WTC11 (cell line): ENCODE data around the gene SYNGR2. TPM values are rescaled to one million over a fixed set of nuclear protein-coding genes. Genes with fewer than 3 reads are reported as not detected.

ENCODE experiments used
- ATAC-seq: fragments of 200-7000 bp; cut with Tn5 transposase; 2 replicates; pipeline ENCODE4 v1.10.0; 2021; ENCODE audit warnings: mild to moderate bottlenecking, moderate library complexity
- CTCF ChIA-PET: fragments of 300-600 bp; sonication (Branson Sonifier 250); formaldehyde crosslinking; loops from one replicate; lab custom pipeline; 2021; ENCODE audit warnings: antibody characterized with exemption; lab: Charles Lee
- POLR2A ChIA-PET: fragments of 350-600 bp; sonication (Branson Sonifier 250); formaldehyde crosslinking; loops from one replicate; lab custom pipeline; 2021; ENCODE audit warnings: antibody characterized with exemption; lab: Charles Lee
- DNase-seq: peaks from one replicate; pipeline ENCODE4 v3.0.0; 2021; ENCODE audit warnings: low spot score
- H3K27ac Mint-ChIP-seq: 2 replicates; pipeline ENCODE4 v1.8.0; 2021; ENCODE audit warnings: mixed read lengths
- H3K27me3 Mint-ChIP-seq: 2 replicates; pipeline ENCODE4 v1.8.0; 2021; ENCODE audit warnings: low read depth, mild to moderate bottlenecking, moderate library complexity, mixed read lengths
- H3K36me3 Mint-ChIP-seq: 2 replicates; pipeline ENCODE4 v1.8.0; 2021; ENCODE audit warnings: mixed read lengths
- H3K4me1 Mint-ChIP-seq: 2 replicates; pipeline ENCODE4 v1.8.0; 2022; ENCODE audit warnings: mixed read lengths
- H3K4me3 Mint-ChIP-seq: 2 replicates; pipeline ENCODE4 v1.8.0; 2021; ENCODE audit warnings: mild to moderate bottlenecking, moderate library complexity, mixed read lengths
- H3K9me3 Mint-ChIP-seq: 2 replicates; pipeline ENCODE4 v1.8.0; 2021; ENCODE audit warnings: mixed read lengths
- CREB1 ChIP-seq: sonication (generic); formaldehyde crosslinking; IDR thresholded peaks from 2 replicates; pipeline ENCODE4 v1.8.0; 2023; ENCODE audit warnings: mild to moderate bottlenecking, missing genetic modification reagents
- ELF4 ChIP-seq: sonication (generic); formaldehyde crosslinking; IDR thresholded peaks from 2 replicates; pipeline ENCODE4 v1.8.1; 2022; ENCODE audit warnings: low read depth, mild to moderate bottlenecking, moderate library complexity, missing genetic modification reagents
- ESRRA ChIP-seq: sonication (generic); formaldehyde crosslinking; IDR thresholded peaks from 2 replicates; pipeline ENCODE4 v1.8.1; 2022; ENCODE audit warnings: mild to moderate bottlenecking, missing genetic modification reagents, borderline replicate concordance
- FOXP1 ChIP-seq: sonication (generic); formaldehyde crosslinking; IDR thresholded peaks from 2 replicates; pipeline ENCODE4 v1.8.0; 2022; ENCODE audit warnings: missing genetic modification reagents, mild to moderate bottlenecking, moderate library complexity, borderline replicate concordance
- JAZF1 ChIP-seq: fragments of 250-450 bp; sonication (Bioruptor Pico); IDR thresholded peaks from 2 replicates; pipeline ENCODE4 v1.9.0; 2021; ENCODE audit warnings: moderate library complexity, mild to moderate bottlenecking, inconsistent platforms
- KAT7 ChIP-seq: sonication (generic); formaldehyde crosslinking; IDR thresholded peaks from 2 replicates; pipeline ENCODE4 v1.8.1; 2023; ENCODE audit warnings: missing genetic modification reagents, mild to moderate bottlenecking, borderline replicate concordance
- NFYB ChIP-seq: sonication (generic); formaldehyde crosslinking; conservative IDR thresholded peaks from 2 replicates; pipeline ENCODE4 v1.8.0; 2022; ENCODE audit warnings: low read depth, missing genetic modification reagents
- NR1H2 ChIP-seq: sonication (generic); formaldehyde crosslinking; IDR thresholded peaks from 2 replicates; pipeline ENCODE4 v1.9.0; 2021; ENCODE audit warnings: mild to moderate bottlenecking, moderate library complexity, missing genetic modification reagents
- NR3C1 ChIP-seq: sonication (generic); formaldehyde crosslinking; conservative IDR thresholded peaks from 2 replicates; pipeline ENCODE4 v1.8.1; 2023; ENCODE audit warnings: low read depth, mild to moderate bottlenecking, missing genetic modification reagents
- SMAD3 ChIP-seq: sonication (generic); formaldehyde crosslinking; IDR thresholded peaks from 2 replicates; pipeline ENCODE4 v1.8.0; 2022; ENCODE audit warnings: missing genetic modification reagents, mild to moderate bottlenecking, borderline replicate concordance
- TCF7 ChIP-seq: sonication (generic); formaldehyde crosslinking; IDR thresholded peaks from 2 replicates; pipeline ENCODE4 v1.8.0; 2022; ENCODE audit warnings: mild to moderate bottlenecking, low read depth, missing genetic modification reagents, moderate library complexity
- ZNF219 ChIP-seq: sonication (generic); formaldehyde crosslinking; IDR thresholded peaks from 2 replicates; pipeline ENCODE4 v1.8.0; 2023; ENCODE audit warnings: missing genetic modification reagents, mild to moderate bottlenecking, borderline replicate concordance
- ZNF232 ChIP-seq: sonication (generic); formaldehyde crosslinking; IDR thresholded peaks from 2 replicates; pipeline ENCODE4 v1.8.0; 2022; ENCODE audit warnings: mild to moderate bottlenecking, missing genetic modification reagents
- ZNF317 ChIP-seq: sonication (generic); formaldehyde crosslinking; IDR thresholded peaks from 2 replicates; pipeline ENCODE4 v1.8.1; 2023; ENCODE audit warnings: low read depth, mild to moderate bottlenecking, moderate library complexity, missing genetic modification reagents, borderline replicate concordance
- ZNF423 ChIP-seq: fragments of 250-450 bp; sonication (Bioruptor Pico); IDR thresholded peaks from 2 replicates; pipeline ENCODE4 v2.1.2; 2022; ENCODE audit warnings: mild to moderate bottlenecking, moderate library complexity
- total RNA-seq: library from RNA; stranded (reverse); gene quantifications from 3 replicates; pipeline ENCODE4 v1.2.3, GENCODE V29; 2021
- TF ChIP-seq, protein P1 (sequence below): sonication (generic); formaldehyde crosslinking; IDR thresholded peaks from 2 replicates; pipeline ENCODE4 v1.8.0; 2022; ENCODE audit warnings: mild to moderate bottlenecking, missing genetic modification reagents
- TF ChIP-seq, protein P2 (sequence below): fragments of 250-450 bp; sonication (Bioruptor Pico); IDR thresholded peaks from 2 replicates; pipeline ENCODE4 v1.8.0; 2021; ENCODE audit warnings: mild to moderate bottlenecking
- TF ChIP-seq, protein P3 (sequence below): sonication (generic); formaldehyde crosslinking; IDR thresholded peaks from 2 replicates; pipeline ENCODE4 v1.8.1; 2022; ENCODE audit warnings: missing genetic modification reagents, borderline replicate concordance
- TF ChIP-seq, protein P4 (sequence below): sonication (generic); formaldehyde crosslinking; IDR thresholded peaks from 2 replicates; pipeline ENCODE4 v1.8.1; 2022; ENCODE audit warnings: low read depth, mild to moderate bottlenecking, moderate library complexity, missing genetic modification reagents, borderline replicate concordance
- TF ChIP-seq, protein P5 (sequence below): sonication (generic); formaldehyde crosslinking; IDR thresholded peaks from 2 replicates; pipeline ENCODE4 v1.8.1; 2022; ENCODE audit warnings: mild to moderate bottlenecking, missing genetic modification reagents, moderate library complexity, borderline replicate concordance
- TF ChIP-seq, protein P6 (sequence below): sonication (generic); formaldehyde crosslinking; IDR thresholded peaks from 2 replicates; pipeline ENCODE4 v1.8.1; 2023; ENCODE audit warnings: mild to moderate bottlenecking, missing genetic modification reagents

SYNGR2 gene
- total RNA-seq, 1 experiment from 2014 or later: 47.7 TPM

DNA sequence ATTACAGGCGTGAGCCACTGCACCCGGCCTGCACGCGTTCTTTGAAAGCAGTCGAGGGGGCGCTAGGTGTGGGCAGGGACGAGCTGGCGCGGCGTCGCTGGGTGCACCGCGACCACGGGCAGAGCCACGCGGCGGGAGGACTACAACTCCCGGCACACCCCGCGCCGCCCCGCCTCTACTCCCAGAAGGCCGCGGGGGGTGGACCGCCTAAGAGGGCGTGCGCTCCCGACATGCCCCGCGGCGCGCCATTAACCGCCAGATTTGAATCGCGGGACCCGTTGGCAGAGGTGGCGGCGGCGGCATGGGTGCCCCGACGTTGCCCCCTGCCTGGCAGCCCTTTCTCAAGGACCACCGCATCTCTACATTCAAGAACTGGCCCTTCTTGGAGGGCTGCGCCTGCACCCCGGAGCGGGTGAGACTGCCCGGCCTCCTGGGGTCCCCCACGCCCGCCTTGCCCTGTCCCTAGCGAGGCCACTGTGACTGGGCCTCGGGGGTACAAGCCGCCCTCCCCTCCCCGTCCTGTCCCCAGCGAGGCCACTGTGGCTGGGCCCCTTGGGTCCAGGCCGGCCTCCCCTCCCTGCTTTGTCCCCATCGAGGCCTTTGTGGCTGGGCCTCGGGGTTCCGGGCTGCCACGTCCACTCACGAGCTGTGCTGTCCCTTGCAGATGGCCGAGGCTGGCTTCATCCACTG, 45.8 kb downstream of the SYNGR2 start, which contains the start of gene BIRC5 (continued):
- TF ChIP-seq, protein P1, sequence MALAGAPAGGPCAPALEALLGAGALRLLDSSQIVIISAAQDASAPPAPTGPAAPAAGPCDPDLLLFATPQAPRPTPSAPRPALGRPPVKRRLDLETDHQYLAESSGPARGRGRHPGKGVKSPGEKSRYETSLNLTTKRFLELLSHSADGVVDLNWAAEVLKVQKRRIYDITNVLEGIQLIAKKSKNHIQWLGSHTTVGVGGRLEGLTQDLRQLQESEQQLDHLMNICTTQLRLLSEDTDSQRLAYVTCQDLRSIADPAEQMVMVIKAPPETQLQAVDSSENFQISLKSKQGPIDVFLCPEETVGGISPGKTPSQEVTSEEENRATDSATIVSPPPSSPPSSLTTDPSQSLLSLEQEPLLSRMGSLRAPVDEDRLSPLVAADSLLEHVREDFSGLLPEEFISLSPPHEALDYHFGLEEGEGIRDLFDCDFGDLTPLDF (CRISPR knock-in tag): peak; percentile 62; the same call in 1 of the 2 replicates
- peak; percentile 57; the same call in 1 of the 2 replicates for TF ChIP-seq CREB1 (CRISPR knock-in tag)
- TF ChIP-seq, protein P2, sequence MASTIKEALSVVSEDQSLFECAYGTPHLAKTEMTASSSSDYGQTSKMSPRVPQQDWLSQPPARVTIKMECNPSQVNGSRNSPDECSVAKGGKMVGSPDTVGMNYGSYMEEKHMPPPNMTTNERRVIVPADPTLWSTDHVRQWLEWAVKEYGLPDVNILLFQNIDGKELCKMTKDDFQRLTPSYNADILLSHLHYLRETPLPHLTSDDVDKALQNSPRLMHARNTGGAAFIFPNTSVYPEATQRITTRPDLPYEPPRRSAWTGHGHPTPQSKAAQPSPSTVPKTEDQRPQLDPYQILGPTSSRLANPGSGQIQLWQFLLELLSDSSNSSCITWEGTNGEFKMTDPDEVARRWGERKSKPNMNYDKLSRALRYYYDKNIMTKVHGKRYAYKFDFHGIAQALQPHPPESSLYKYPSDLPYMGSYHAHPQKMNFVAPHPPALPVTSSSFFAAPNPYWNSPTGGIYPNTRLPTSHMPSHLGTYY (CRISPR knock-in tag): no peak
- TF ChIP-seq JAZF1: no peak
- TF ChIP-seq ESRRA: no peak
- TF ChIP-seq NR1H2 (CRISPR knock-in tag): no peak
- TF ChIP-seq ELF4: peak; percentile 26; the same call in 1 of the 2 replicates
- no peak; the same call in 1 of the 2 replicates for TF ChIP-seq NFYB (CRISPR knock-in tag)
- TF ChIP-seq, protein P3, sequence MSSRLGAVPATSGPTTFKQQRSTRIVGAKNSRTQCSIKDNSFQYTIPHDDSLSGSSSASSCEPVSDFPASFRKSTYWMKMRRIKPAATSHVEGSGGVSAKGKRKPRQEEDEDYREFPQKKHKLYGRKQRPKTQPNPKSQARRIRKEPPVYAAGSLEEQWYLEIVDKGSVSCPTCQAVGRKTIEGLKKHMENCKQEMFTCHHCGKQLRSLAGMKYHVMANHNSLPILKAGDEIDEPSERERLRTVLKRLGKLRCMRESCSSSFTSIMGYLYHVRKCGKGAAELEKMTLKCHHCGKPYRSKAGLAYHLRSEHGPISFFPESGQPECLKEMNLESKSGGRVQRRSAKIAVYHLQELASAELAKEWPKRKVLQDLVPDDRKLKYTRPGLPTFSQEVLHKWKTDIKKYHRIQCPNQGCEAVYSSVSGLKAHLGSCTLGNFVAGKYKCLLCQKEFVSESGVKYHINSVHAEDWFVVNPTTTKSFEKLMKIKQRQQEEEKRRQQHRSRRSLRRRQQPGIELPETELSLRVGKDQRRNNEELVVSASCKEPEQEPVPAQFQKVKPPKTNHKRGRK (CRISPR knock-in tag): no peak
- 0 out of 2 replicates have a peak, but pooled peaks have one; percentile 21 for TF ChIP-seq SMAD3 (CRISPR knock-in tag)
- TF ChIP-seq ZNF317 (CRISPR knock-in tag): 0 out of 2 replicates have a peak, but pooled peaks have one; percentile 24
- TF ChIP-seq ZNF232: peak; percentile 57
- no peak for TF ChIP-seq KAT7 (CRISPR knock-in tag)
- TF ChIP-seq FOXP1 (CRISPR knock-in tag): peak; percentile 79
- TF ChIP-seq, all 79 proteins: peak for 35

DNA sequence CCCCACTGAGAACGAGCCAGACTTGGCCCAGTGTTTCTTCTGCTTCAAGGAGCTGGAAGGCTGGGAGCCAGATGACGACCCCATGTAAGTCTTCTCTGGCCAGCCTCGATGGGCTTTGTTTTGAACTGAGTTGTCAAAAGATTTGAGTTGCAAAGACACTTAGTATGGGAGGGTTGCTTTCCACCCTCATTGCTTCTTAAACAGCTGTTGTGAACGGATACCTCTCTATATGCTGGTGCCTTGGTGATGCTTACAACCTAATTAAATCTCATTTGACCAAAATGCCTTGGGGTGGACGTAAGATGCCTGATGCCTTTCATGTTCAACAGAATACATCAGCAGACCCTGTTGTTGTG, 46.3 kb downstream of the SYNGR2 start:
- no peak for ATAC-seq
- peaks cover 21% of the 10 kb centered on the region for H3K4me1 Mint-ChIP-seq
- ChIA-PET CTCF (interaction anchor here (1.1 to 2.1 kb wide), 2 partner anchors 28 to 39 kb away, joined by 4 to 8 read pairs; partner anchors contain the start of genes AFMID and TK1), POLR2A (interaction anchor here (0.7 kb wide), 2 partner anchors 12 to 146 kb away, joined by 4 to 5 read pairs; no protein-coding TSS in a partner anchor)
- peaks cover 28% of the 10 kb centered on the region for H3K36me3 Mint-ChIP-seq
- H3K27me3 Mint-ChIP-seq: peaks cover 5% of the 10 kb centered on the region; the same call in 1 of the 2 replicates
- no peak for TF ChIP-seq TCF7 (CRISPR knock-in tag)
- TF ChIP-seq ESRRA: no peak
- TF ChIP-seq, protein P4, sequence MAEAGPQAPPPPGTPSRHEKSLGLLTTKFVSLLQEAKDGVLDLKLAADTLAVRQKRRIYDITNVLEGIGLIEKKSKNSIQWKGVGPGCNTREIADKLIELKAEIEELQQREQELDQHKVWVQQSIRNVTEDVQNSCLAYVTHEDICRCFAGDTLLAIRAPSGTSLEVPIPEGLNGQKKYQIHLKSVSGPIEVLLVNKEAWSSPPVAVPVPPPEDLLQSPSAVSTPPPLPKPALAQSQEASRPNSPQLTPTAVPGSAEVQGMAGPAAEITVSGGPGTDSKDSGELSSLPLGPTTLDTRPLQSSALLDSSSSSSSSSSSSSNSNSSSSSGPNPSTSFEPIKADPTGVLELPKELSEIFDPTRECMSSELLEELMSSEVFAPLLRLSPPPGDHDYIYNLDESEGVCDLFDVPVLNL: no peak
- TF ChIP-seq, protein P5, sequence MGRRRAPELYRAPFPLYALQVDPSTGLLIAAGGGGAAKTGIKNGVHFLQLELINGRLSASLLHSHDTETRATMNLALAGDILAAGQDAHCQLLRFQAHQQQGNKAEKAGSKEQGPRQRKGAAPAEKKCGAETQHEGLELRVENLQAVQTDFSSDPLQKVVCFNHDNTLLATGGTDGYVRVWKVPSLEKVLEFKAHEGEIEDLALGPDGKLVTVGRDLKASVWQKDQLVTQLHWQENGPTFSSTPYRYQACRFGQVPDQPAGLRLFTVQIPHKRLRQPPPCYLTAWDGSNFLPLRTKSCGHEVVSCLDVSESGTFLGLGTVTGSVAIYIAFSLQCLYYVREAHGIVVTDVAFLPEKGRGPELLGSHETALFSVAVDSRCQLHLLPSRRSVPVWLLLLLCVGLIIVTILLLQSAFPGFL (CRISPR knock-in tag): no peak
- no peak for TF ChIP-seq NR3C1 (CRISPR knock-in tag)
- TF ChIP-seq ZNF219 (CRISPR knock-in tag): no peak
- TF ChIP-seq ZNF317 (CRISPR knock-in tag): no peak
- TF ChIP-seq, protein P6, sequence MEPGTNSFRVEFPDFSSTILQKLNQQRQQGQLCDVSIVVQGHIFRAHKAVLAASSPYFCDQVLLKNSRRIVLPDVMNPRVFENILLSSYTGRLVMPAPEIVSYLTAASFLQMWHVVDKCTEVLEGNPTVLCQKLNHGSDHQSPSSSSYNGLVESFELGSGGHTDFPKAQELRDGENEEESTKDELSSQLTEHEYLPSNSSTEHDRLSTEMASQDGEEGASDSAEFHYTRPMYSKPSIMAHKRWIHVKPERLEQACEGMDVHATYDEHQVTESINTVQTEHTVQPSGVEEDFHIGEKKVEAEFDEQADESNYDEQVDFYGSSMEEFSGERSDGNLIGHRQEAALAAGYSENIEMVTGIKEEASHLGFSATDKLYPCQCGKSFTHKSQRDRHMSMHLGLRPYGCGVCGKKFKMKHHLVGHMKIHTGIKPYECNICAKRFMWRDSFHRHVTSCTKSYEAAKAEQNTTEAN (CRISPR knock-in tag): no peak
- no peak for TF ChIP-seq ZNF423 (CRISPR knock-in tag)
- H3K27ac Mint-ChIP-seq: peak overlapping the region; percentile 87
- no peaks in the 10 kb centered on the region for H3K9me3 Mint-ChIP-seq
- DNase-seq: no peak
- H3K4me3 Mint-ChIP-seq: peak overlapping the region; percentile 98
